Neural cell (in vitro differentiated cells): ENCODE measurements around the gene KRTAP10-5.

Source experiments
- CTCF ChIP-seq: fragments of 450-650 bp; IDR thresholded peaks from 2 replicates; pipeline ENCODE4 v1.5.1; 2014; ENCODE audit warnings: antibody characterized with exemption, mild to moderate bottlenecking, moderate library complexity; ENCODE audit not compliant: poor library complexity, severe bottlenecking
- EP300 ChIP-seq: fragments of 450-650 bp; conservative IDR thresholded peaks from 2 replicates; pipeline ENCODE4 v1.6.1; 2014; ENCODE audit warnings: antibody characterized with exemption, mild to moderate bottlenecking, moderate library complexity; ENCODE audit not compliant: poor library complexity, severe bottlenecking
- MXI1 ChIP-seq: fragments of 450-650 bp; conservative IDR thresholded peaks from 2 replicates; pipeline ENCODE4 v1.6.1; 2014; ENCODE audit warnings: antibody characterized with exemption, mild to moderate bottlenecking; ENCODE audit not compliant: poor library complexity, severe bottlenecking
- POLR2AphosphoS5 ChIP-seq: IDR thresholded peaks from 2 replicates; pipeline ENCODE4 v1.6.1; 2012
- RAD21 ChIP-seq: fragments of 450-650 bp; conservative IDR thresholded peaks from 2 replicates; pipeline ENCODE4 v1.6.1; 2014; ENCODE audit warnings: antibody characterized with exemption, mild to moderate bottlenecking, moderate library complexity
- REST ChIP-seq: IDR thresholded peaks from 2 replicates; pipeline ENCODE4 v1.6.1; 2012; ENCODE audit warnings: borderline replicate concordance
- SMC3 ChIP-seq: fragments of 450-650 bp; conservative IDR thresholded peaks from 2 replicates; pipeline ENCODE4 v1.6.1; 2014; ENCODE audit warnings: antibody characterized with exemption, mild to moderate bottlenecking, moderate library complexity; ENCODE audit not compliant: poor library complexity

DNA sequence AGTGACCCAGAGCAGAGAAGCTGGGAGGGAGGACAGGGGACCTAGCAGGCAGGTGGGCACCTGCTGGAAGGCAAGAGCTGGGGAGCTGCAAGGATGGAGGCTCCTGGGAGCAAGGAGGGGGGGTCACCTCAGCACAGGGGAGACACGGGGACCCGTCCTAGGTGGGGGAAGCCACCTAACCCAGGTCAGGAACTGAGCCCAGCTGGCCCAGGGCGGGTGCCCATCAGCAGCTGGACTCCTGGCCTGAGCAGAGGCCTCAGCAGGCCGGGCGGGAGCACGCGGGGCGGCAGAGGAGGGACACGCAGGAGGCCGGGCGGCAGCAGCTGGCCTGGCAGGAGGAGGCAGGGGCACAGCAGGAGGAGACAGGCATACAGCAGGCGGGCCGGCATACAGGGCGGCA lies 41.4 kb downstream of the KRTAP10-5 start:
- TF ChIP-seq CTCF (no peak), MXI1 (no peak), SMC3 (no peak), EP300 (no peak), REST (no peak), POLR2AphosphoS5 (no peak), RAD21 (no peak)
